ENCODE measurements around the gene RANBP3. TPM values are rescaled to one million over a fixed set of nuclear protein-coding genes. Genes with fewer than 3 reads are reported as not detected.

The RANBP3 gene
- polyA plus RNA-seq, 1 of the 3 experiments (the other 2 are of a cell fraction), result 84.0 TPM

DNA sequence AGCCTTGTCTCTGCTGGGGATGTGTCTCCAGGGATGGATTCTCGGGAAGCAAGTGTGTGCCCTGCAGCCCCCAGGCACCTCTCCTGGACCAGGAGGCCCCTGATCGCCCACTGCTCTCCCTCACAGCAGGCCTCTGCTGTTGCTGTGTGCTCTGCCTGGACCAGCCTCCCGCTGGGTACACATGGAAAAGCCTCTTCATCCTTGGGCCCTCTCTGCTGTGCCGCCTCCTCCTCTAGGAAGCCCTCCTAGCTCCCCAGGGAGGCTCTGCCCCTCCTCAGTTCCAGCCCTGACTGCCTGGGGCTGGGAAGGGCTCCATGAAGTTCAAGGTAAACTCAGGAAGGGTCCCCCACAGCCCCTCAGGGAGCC is 86.4 kb downstream of the RANBP3 start:
- Histone ChIP-seq H3K4me2 (no peak overlapping the region), H3K27ac (ENCODE audit: low read depth in 2 of 2, low read length in 1 of 2) (no peak overlapping the region), H3K79me2 (ENCODE audit: insufficient read depth) (no peaks in the 10 kb centered on the region), H3K9me2 (no peaks in the 10 kb centered on the region), H3K9ac (no peak overlapping the region), H3K27me3 (ENCODE audit: insufficient read depth) (no peaks in the 10 kb centered on the region), H3K4me1 (ENCODE audit: control insufficient read depth in 1 of 2, insufficient read depth in 2 of 2, low read depth in 1 of 2, low read length in 1 of 2) (peaks cover 0 to 44% of the 10 kb centered on the region in 2 experiments; a peak in 1 of 4 replicates), H3K36me3 (replicated peaks in 1 of 2; ENCODE audit: control insufficient read depth in 1 of 2, insufficient read depth in 2 of 2, low read length in 1 of 2) (peaks cover 0 to 12% of the 10 kb centered on the region in 2 experiments), H4K20me1 (ENCODE audit: insufficient read depth) (no peaks in the 10 kb centered on the region), H2AFZ (ENCODE audit: low read depth) (no peak overlapping the region), H3K4me3 (ENCODE audit: low read depth in 2 of 2, low read length in 1 of 2) (no peak overlapping the region), H3K9me3 (no peaks in the 10 kb centered on the region), H3F3A (replicated peaks; ENCODE audit: insufficient read depth) (no peaks in the 10 kb centered on the region)
- DNase-seq, result peak; percentile 41
- POLR2A ChIA-PET, result no interaction called here
- TF ChIP-seq FOXM1 (IDR thresholded peaks at IDR 0.05; ENCODE audit: low read depth) (no peak), JUND (IDR thresholded peaks at IDR 0.05) (0 out of 2 replicates have a peak, but pooled peaks have one; percentile 7)
- CTCF ChIA-PET, result interaction anchor here (0.9 to 4.6 kb wide), 7 partner anchors 63 to 94 kb away, joined by 3 to 73 read pairs (median 8); partner anchors contain the start of gene NRTN
- 60% methylated on average over 1 of the region's 4 CpGs for WGBS (ENCODE audit: low lambda C conversion rate)

DNA sequence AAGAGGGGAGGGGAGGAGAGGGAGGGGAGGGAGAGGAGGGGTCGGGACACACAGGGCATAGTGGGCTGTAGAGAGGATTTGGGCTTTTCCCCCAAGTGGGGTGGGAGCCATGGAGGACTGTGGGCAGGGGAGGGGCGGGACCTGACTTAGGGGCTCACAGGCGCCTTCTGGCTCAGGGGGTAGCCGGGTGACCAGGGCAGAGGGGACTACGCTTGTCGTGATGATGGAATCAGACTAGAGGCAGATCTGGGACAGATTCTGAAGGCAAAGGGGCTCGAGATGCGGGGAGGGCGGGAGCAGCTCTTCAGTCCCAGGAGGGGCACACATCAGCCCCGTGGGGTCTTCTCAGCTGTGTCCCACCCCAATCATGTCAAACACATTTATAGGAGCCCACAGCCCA is 87.8 kb downstream of the RANBP3 start:
- Histone ChIP-seq H3F3A (replicated peaks; ENCODE audit: insufficient read depth) (no peaks in the 10 kb centered on the region), H3K79me2 (ENCODE audit: insufficient read depth) (no peaks in the 10 kb centered on the region), H3K4me2 (no peak overlapping the region), H3K4me1 (ENCODE audit: control insufficient read depth in 1 of 2, insufficient read depth in 2 of 2, low read depth in 1 of 2, low read length in 1 of 2) (peaks cover 0 to 34% of the 10 kb centered on the region in 2 experiments; a peak in 1 of 4 replicates), H3K9me2 (no peaks in the 10 kb centered on the region), H3K4me3 (ENCODE audit: low read depth in 2 of 2, low read length in 1 of 2) (no peak overlapping the region), H2AFZ (ENCODE audit: low read depth) (no peak overlapping the region), H3K27me3 (ENCODE audit: insufficient read depth) (no peaks in the 10 kb centered on the region), H3K9ac (no peak overlapping the region), H4K20me1 (ENCODE audit: insufficient read depth) (no peaks in the 10 kb centered on the region), H3K9me3 (no peaks in the 10 kb centered on the region), H3K27ac (ENCODE audit: low read depth in 2 of 2, low read length in 1 of 2) (no peak overlapping the region), H3K36me3 (replicated peaks in 1 of 2; ENCODE audit: control insufficient read depth in 1 of 2, insufficient read depth in 2 of 2, low read length in 1 of 2) (peaks cover 0 to 2% of the 10 kb centered on the region in 2 experiments)
- ChIA-PET CTCF (interaction anchor here (4.6 kb wide), 1 partner anchor 86 kb away, joined by 73 read pairs; the partner anchor contains the start of gene NRTN), POLR2A (interaction anchor here (1.0 to 1.6 kb wide), 2 partner anchors 62 to 86 kb away, joined by 4 to 5 read pairs; no protein-coding TSS in a partner anchor)
- DNase-seq, result peak; percentile 42
- TF ChIP-seq IRF3 (IDR thresholded peaks at IDR 0.05; ENCODE audit: low read depth, low read length) (no peak), RAD21 (IDR thresholded peaks at IDR 0.05; ENCODE audit: low read length) (no peak), FOXJ3 (CRISPR knock-in tag; IDR thresholded peaks at IDR 0.05) (no peak), TCF12 (IDR thresholded peaks at IDR 0.05) (no peak), ZBTB33 (IDR thresholded peaks at IDR 0.05; ENCODE audit: borderline replicate concordance, low read depth) (no peak), MEF2A (IDR thresholded peaks at IDR 0.05; ENCODE audit: borderline replicate concordance, low read depth) (no peak), TEAD4 (IDR thresholded peaks at IDR 0.05; ENCODE audit: borderline replicate concordance, insufficient read depth) (no peak)
- 40% methylated on average over 10 of the region's 10 CpGs for WGBS (ENCODE audit: low lambda C conversion rate)
